ENCODE measurements around the gene AOAH.

AOAH gene

GRCh38 chr7:36630112-36630650 lies 94.1 kb downstream of the AOAH start:
- DNase-seq (ENCODE audit: low spot score), result no peak

- no peak for DNase-seq (ENCODE audit: low spot score)
Observed at GRCh38 chr7:36629351-36629750, 94.9 kb downstream of the AOAH start.

- no peak for DNase-seq (ENCODE audit: low spot score)
Observed at GRCh38 chr7:36627836-36628235, 96.5 kb downstream of the AOAH start.

GRCh38 chr7:36626111-36626510 lies 98.2 kb downstream of the AOAH start:
- DNase-seq (ENCODE audit: low spot score), result no peak

- DNase-seq (ENCODE audit: low spot score), result no peak
Observed at GRCh38 chr7:36625247-36625646, 99.0 kb downstream of the AOAH start.

GRCh38 chr7:36623247-36623646 lies 101.0 kb downstream of the AOAH start:
- DNase-seq (ENCODE audit: low spot score), result no peak

GRCh38 chr7:36621396-36621795 lies 102.9 kb downstream of the AOAH start:
- no peak for DNase-seq (ENCODE audit: low spot score)

- DNase-seq (ENCODE audit: low spot score), result no peak
Observed at GRCh38 chr7:36620166-36620708, 104.1 kb downstream of the AOAH start.

- DNase-seq (ENCODE audit: low spot score), result no peak
Observed at GRCh38 chr7:36617408-36617807, 106.9 kb downstream of the AOAH start.

GRCh38 chr7:36615852-36616540 lies 108.3 kb downstream of the AOAH start:
- DNase-seq (ENCODE audit: low spot score), result no peak

GRCh38 chr7:36614959-36615358 lies 109.3 kb downstream of the AOAH start:
- DNase-seq (ENCODE audit: low spot score), result no peak

- no peak for DNase-seq (ENCODE audit: low spot score)
Observed at GRCh38 chr7:36613031-36613614, 111.2 kb downstream of the AOAH start.

GRCh38 chr7:36611703-36612102 lies 112.6 kb downstream of the AOAH start:
- DNase-seq (ENCODE audit: low spot score), result no peak

GRCh38 chr7:36607721-36608095 lies 116.6 kb downstream of the AOAH start:
- DNase-seq (ENCODE audit: low spot score), result no peak

- DNase-seq (ENCODE audit: low spot score), result no peak
Observed at GRCh38 chr7:36606976-36607720, 117.1 kb downstream of the AOAH start.

- no peak for DNase-seq (ENCODE audit: low spot score)
Observed at GRCh38 chr7:36606153-36606975, 117.9 kb downstream of the AOAH start.

- DNase-seq (ENCODE audit: low spot score), result no peak
Observed at GRCh38 chr7:36605261-36606051, 118.8 kb downstream of the AOAH start.

- DNase-seq (ENCODE audit: low spot score), result no peak
Observed at GRCh38 chr7:36604806-36605205, 119.5 kb downstream of the AOAH start.

- DNase-seq (ENCODE audit: low spot score), result no peak
Observed at GRCh38 chr7:36602934-36603887, 121.1 kb downstream of the AOAH start.

- DNase-seq (ENCODE audit: low spot score), result no peak
Observed at GRCh38 chr7:36602511-36602910, 121.8 kb downstream of the AOAH start.

All from AG20443 (cell line).